K562 (cell line): ENCODE results near the gene CUTA. TPM values are rescaled to one million over a fixed set of nuclear protein-coding genes. Genes with fewer than 3 reads are reported as not detected.
A peak's percentile ranks its signal among the peaks of the same experiment; 100 is the strongest.

Source experiments
- BCOR ChIP-seq: fragments of 450-650 bp; IDR thresholded peaks from 2 replicates; pipeline ENCODE4 v1.6.1; 2016
- CBFB ChIP-seq: sonication (generic); formaldehyde crosslinking; IDR thresholded peaks from 2 replicates; pipeline ENCODE4 v1.4.0; 2020; ENCODE audit warnings: mild to moderate bottlenecking, missing genetic modification reagents
- CBX8 ChIP-seq: fragments of 200-600 bp; sonication (generic); IDR thresholded peaks from 2 replicates; pipeline ENCODE4 v1.6.1; 2012; ENCODE audit warnings: borderline replicate concordance, mixed run types, low read depth, mild to moderate bottlenecking, moderate library complexity, mixed read lengths, low read length, control low read depth, inconsistent platforms; ENCODE audit not compliant: poor library complexity, severe bottlenecking; ENCODE audit errors: extremely low read depth
- CHD4 ChIP-seq: fragments of 200-600 bp; sonication (generic); IDR thresholded peaks from 3 replicates; pipeline ENCODE4 v1.6.1; 2012; ENCODE audit warnings: low read depth, mild to moderate bottlenecking, mixed read lengths, low read length, inconsistent platforms; ENCODE audit not compliant: insufficient read depth, insufficient replicate concordance, poor library complexity, severe bottlenecking
- E2F5 ChIP-seq: sonication (generic); formaldehyde crosslinking; IDR thresholded peaks from 2 replicates; pipeline ENCODE4 v1.8.0; 2022; ENCODE audit warnings: mild to moderate bottlenecking, missing genetic modification reagents
- ETV6 ChIP-seq, 3 experiments: fragments of 150-350 bp in 1 of 3; sonication (generic) in 1 of 3; formaldehyde crosslinking in 1 of 3; IDR thresholded peaks; 2 replicates each; pipeline versions ENCODE4 v1.6.1 to v1.8.0; 2014 to 2022; ENCODE audit warnings: borderline replicate concordance in 2 of 3, low read depth in 2 of 3, antibody characterized with exemption in 1 of 3, low read length in 1 of 3, mild to moderate bottlenecking in 1 of 3, missing genetic modification reagents in 1 of 3
- GABPB2 ChIP-seq: fragments of 250-450 bp; sonication (Bioruptor Pico); conservative IDR thresholded peaks from 2 replicates; pipeline ENCODE4 v1.5.1; 2021; ENCODE audit warnings: mild to moderate bottlenecking
- MITF ChIP-seq: IDR thresholded peaks from 2 replicates; pipeline ENCODE4 v1.6.1; 2014; ENCODE audit warnings: antibody characterized with exemption
- NR2F6 ChIP-seq: fragments of 450-650 bp; formaldehyde crosslinking; IDR thresholded peaks from 2 replicates; pipeline ENCODE4 v1.4.0; 2020; ENCODE audit warnings: mild to moderate bottlenecking
- NR3C1 ChIP-seq: sonication (generic); formaldehyde crosslinking; IDR thresholded peaks from 2 replicates; pipeline ENCODE4 v1.8.1; 2022; ENCODE audit warnings: missing genetic modification reagents
- SIN3B ChIP-seq: fragments of 450-650 bp; IDR thresholded peaks from 2 replicates; pipeline ENCODE4 v1.6.1; 2017; ENCODE audit warnings: low read depth, mild to moderate bottlenecking, moderate library complexity
- SMARCE1 ChIP-seq: fragments of 450-650 bp; IDR thresholded peaks from 2 replicates; pipeline ENCODE4 v1.7.1; 2016; ENCODE audit warnings: mild to moderate bottlenecking
- SP1 ChIP-seq: sonication (generic); formaldehyde crosslinking; IDR thresholded peaks from 2 replicates; pipeline ENCODE4 v1.8.1; 2022; ENCODE audit warnings: mild to moderate bottlenecking, missing genetic modification reagents
- ZBTB11 ChIP-seq, 3 experiments: fragments of 200-800 bp in 1 of 3; fragments of 250-450 bp in 1 of 3; fragments of 450-650 bp in 1 of 3; sonication (Bioruptor Pico) in 1 of 3; sonication (Bioruptor generic) in 1 of 3; formaldehyde crosslinking in 1 of 3; IDR thresholded peaks; 2 replicates each; pipeline versions ENCODE4 v1.6.1 to v1.8.0; 2016 to 2022; ENCODE audit warnings: mild to moderate bottlenecking in 2 of 3, missing genetic modification characterization in 2 of 3, missing compliant biosample characterization in 1 of 3, moderate library complexity in 1 of 3
- ZNF224 ChIP-seq: sonication (generic); formaldehyde crosslinking; IDR thresholded peaks from 2 replicates; pipeline ENCODE4 v1.8.0; 2022; ENCODE audit warnings: mild to moderate bottlenecking, missing genetic modification reagents
- ZNF282 ChIP-seq: sonication (generic); formaldehyde crosslinking; IDR thresholded peaks from 2 replicates; pipeline ENCODE4 v1.8.1; 2023; ENCODE audit warnings: missing genetic modification reagents
- ZNF436 ChIP-seq: fragments of 250-450, 450-650 bp; sonication (Bioruptor Pico); formaldehyde crosslinking; IDR thresholded peaks from 2 replicates; pipeline ENCODE4 v1.7.0; 2020; ENCODE audit warnings: mild to moderate bottlenecking
- ZNF449 ChIP-seq: fragments of 250-450 bp; sonication (Bioruptor Pico); IDR thresholded peaks from 2 replicates; pipeline ENCODE4 v1.8.0; 2022; ENCODE audit warnings: moderate library complexity, mild to moderate bottlenecking, inconsistent platforms
- polyA plus RNA-seq, 8 experiments: library from polyadenylated mRNA; depleted of rRNA in 4 of 8; stranded (reverse) in 5 of 8; unstranded in 3 of 8; fragments of >200 nt; fragmentation: Nextera tagmentation in 2 of 8; fragmentation: Illumina TruSeq in 1 of 8; extraction: Ambion mirVana in 2 of 8; extraction: Trizol in 1 of 8; gene quantifications; 2 replicates each; pipeline versions ENCODE4 v1.2.1 to v1.2.3, GENCODE V29; 2011 to 2014; ENCODE audit warnings: inconsistent platforms in 1 of 8, missing spikeins in 1 of 8
- total RNA-seq, 7 experiments: library from RNA; depleted of rRNA in 6 of 7; stranded (reverse); fragments of >200 nt in 6 of 7; fragmentation: Illumina TruSeq in 2 of 7; extraction: Trizol in 2 of 7; gene quantifications; 2 replicates each; pipeline versions ENCODE4 v1.2.1 to v1.2.3, GENCODE V29; 2011 to 2021; ENCODE audit warnings: low replicate concordance in 1 of 7

The CUTA gene
- total and polyA plus RNA-seq, 9 of the 15 experiments (the other 6 are each of a cell fraction or from before 2014, with no cell fraction given) = 166 to 682 (median 310) TPM

GRCh38 chr6:33410050-33410710 lies 7.7 kb downstream of the CUTA start (continued):
- no peak for TF ChIP-seq ZNF282 (CRISPR knock-in tag)
- 0 out of 2 replicates have a peak, but pooled peaks have one; percentile 49 for TF ChIP-seq SMARCE1
- peak; percentile 71; the same call in 1 of the 2 replicates for TF ChIP-seq SIN3B
- no peak for TF ChIP-seq ETV6 (IDR thresholded peaks at IDR 0.05; ENCODE audit: borderline replicate concordance in 1 of 2, low read depth in 2 of 2, low read length in 1 of 2)
- TF ChIP-seq ETV6 (CRISPR knock-in tag; IDR thresholded peaks at IDR 0.05; ENCODE audit: borderline replicate concordance) = no peak
- TF ChIP-seq GABPB2 (CRISPR knock-in tag) = no peak; the same call in 1 of the 2 replicates
- TF ChIP-seq NR2F6 (CRISPR knock-in tag) = 0 out of 2 replicates have a peak, but pooled peaks have one; percentile 38
- TF ChIP-seq CHD4 = no peak
- TF ChIP-seq E2F5 = no peak
- TF ChIP-seq ZNF436 (CRISPR knock-in tag) = no peak
- TF ChIP-seq CBFB (CRISPR knock-in tag) = no peak
- peak; percentile 96 for TF ChIP-seq SP1
- no peak for TF ChIP-seq BCOR
- TF ChIP-seq ZBTB11 (CRISPR knock-in tag; IDR thresholded peaks at IDR 0.05) = peak in 2 of 3 experiments; percentile 54 to 95; a peak in 2 of 6 replicates
- no peak for TF ChIP-seq CBX8
- TF ChIP-seq ZNF224 (CRISPR knock-in tag) = no peak
- TF ChIP-seq NR3C1 (CRISPR knock-in tag) = no peak
- TF ChIP-seq ZNF449 (CRISPR knock-in tag) = no peak
- no peak; the same call in 1 of the 2 replicates for TF ChIP-seq MITF
